CD8-positive, alpha-beta memory T cell (primary cell): Measurements from ENCODE around the gene MAPK11. TPM values are rescaled to one million over a fixed set of nuclear protein-coding genes. Genes with fewer than 3 reads are reported as not detected.
A peak's percentile ranks its signal among the peaks of the same experiment; 100 is the strongest.

ENCODE experiments used
- CTCF ChIA-PET: fragments of 350-600 bp; sonication (Branson Sonifier 250); formaldehyde crosslinking; loops from one replicate; lab custom pipeline; 2021; ENCODE audit warnings: antibody characterized with exemption; lab: Charles Lee
- POLR2A ChIA-PET: fragments of 350-600 bp; sonication (Branson Sonifier 250); formaldehyde crosslinking; loops from one replicate; lab custom pipeline; 2021; ENCODE audit warnings: antibody characterized with exemption; lab: Charles Lee
- DNase-seq, 5 donors: peaks; one replicate each; pipeline versions ENCODE4 v3.0.0 to v3.0.0-alpha.2; 2020 to 2022; ENCODE audit warnings: mixed read lengths in 1 of 5
- H3K27ac ChIP-seq: one replicate; pipeline ENCODE4 v1.7.0; 2013; ENCODE audit warnings: low read depth, mild to moderate bottlenecking, low read length, moderate library complexity
- H3K27me3 ChIP-seq: 2 replicates; pipeline ENCODE4 v1.7.0; 2013; ENCODE audit warnings: low read length, mild to moderate bottlenecking; ENCODE audit not compliant: insufficient read depth, poor library complexity, severe bottlenecking
- H3K36me3 ChIP-seq: 2 replicates; pipeline ENCODE4 v1.7.0; 2013; ENCODE audit warnings: mild to moderate bottlenecking, low read length, moderate library complexity; ENCODE audit not compliant: insufficient read depth
- H3K4me1 ChIP-seq: 2 replicates; pipeline ENCODE4 v1.7.0; 2013; ENCODE audit warnings: mild to moderate bottlenecking, low read length, moderate library complexity; ENCODE audit not compliant: insufficient read depth
- H3K4me3 ChIP-seq: 2 replicates; pipeline ENCODE4 v1.7.0; 2013; ENCODE audit warnings: mild to moderate bottlenecking, low read length
- H3K9me3 ChIP-seq: 2 replicates; pipeline ENCODE4 v1.7.0; 2013; ENCODE audit warnings: mild to moderate bottlenecking, low read length
- H3K27ac Mint-ChIP-seq, 8 donors: one replicate each; pipeline ENCODE4 v1.8.0; 2020 to 2021; ENCODE audit warnings: mixed read lengths in 8 of 8, mild to moderate bottlenecking in 6 of 8, inconsistent platforms in 3 of 8, moderate library complexity in 3 of 8
- H3K27me3 Mint-ChIP-seq, 2 donors: one replicate each; pipeline ENCODE4 v1.8.0; 2020 to 2021; ENCODE audit warnings: mixed read lengths in 2 of 2, mild to moderate bottlenecking in 1 of 2, moderate library complexity in 1 of 2
- H3K36me3 Mint-ChIP-seq, 3 donors: one replicate each; pipeline ENCODE4 v1.8.0; 2020 to 2021; ENCODE audit warnings: mixed read lengths in 3 of 3, inconsistent platforms in 1 of 3, mild to moderate bottlenecking in 1 of 3
- H3K4me1 Mint-ChIP-seq, 3 donors: one replicate each; pipeline ENCODE4 v1.8.0; 2020 to 2021; ENCODE audit warnings: mixed read lengths in 3 of 3, inconsistent platforms in 1 of 3, mild to moderate bottlenecking in 1 of 3
- H3K4me3 Mint-ChIP-seq, 7 donors: one replicate each; pipeline ENCODE4 v1.8.0; 2020 to 2021; ENCODE audit warnings: mixed read lengths in 7 of 7, mild to moderate bottlenecking in 6 of 7, moderate library complexity in 4 of 7, inconsistent platforms in 2 of 7
- H3K9me3 Mint-ChIP-seq, 5 donors: one replicate each; pipeline ENCODE4 v1.8.0; 2020 to 2022; ENCODE audit warnings: mixed read lengths in 5 of 5, mild to moderate bottlenecking in 3 of 5, moderate library complexity in 2 of 5, inconsistent platforms in 1 of 5
- polyA plus RNA-seq: library from polyadenylated mRNA; unstranded; fragments of 300-500 nt; fragmentation: Illumina TruSeq; gene quantifications from one replicate; pipeline ENCODE4 v1.2.3, GENCODE V29; 2021
- total RNA-seq, 2 experiments: library from RNA; stranded (reverse); gene quantifications; one replicate each; pipeline ENCODE4 v1.2.3, GENCODE V29; 2021

MAPK11 gene
- total and polyA plus RNA-seq, 3 experiments from 2014 or later: 0.28 to 13.2 (median 12.8) TPM

- H3K4me3 Mint-ChIP-seq: no peak overlapping the region
- Histone ChIP-seq H3K9me3 (no peaks in the 10 kb centered on the region), H3K4me3 (no peak overlapping the region), H3K27me3 (peaks cover under 1% of the 10 kb centered on the region), H3K27ac (no peak overlapping the region), H3K4me1 (no peaks in the 10 kb centered on the region), H3K36me3 (no peaks in the 10 kb centered on the region)
- DNase-seq: no peak
- H3K27ac Mint-ChIP-seq: peak overlapping the region in 1 of 8 donors; percentile 42
- H3K27me3 Mint-ChIP-seq: peaks cover 3 to 13% of the 10 kb centered on the region in 2 donors
- POLR2A ChIA-PET: no interaction called here
- CTCF ChIA-PET: interaction anchor here (1.6 kb wide), 1 partner anchor 69 kb away, joined by 5 read pairs; no protein-coding TSS in a partner anchor
- H3K36me3 Mint-ChIP-seq: no peaks in the 10 kb centered on the region
- no peaks in the 10 kb centered on the region for H3K9me3 Mint-ChIP-seq
- H3K4me1 Mint-ChIP-seq: peaks cover 0 to 10% (median 2%) of the 10 kb centered on the region in 3 donors
These were observed 13.1 kb downstream of the MAPK11 start for GRCh38 chr22:50257041-50257440.

DNA sequence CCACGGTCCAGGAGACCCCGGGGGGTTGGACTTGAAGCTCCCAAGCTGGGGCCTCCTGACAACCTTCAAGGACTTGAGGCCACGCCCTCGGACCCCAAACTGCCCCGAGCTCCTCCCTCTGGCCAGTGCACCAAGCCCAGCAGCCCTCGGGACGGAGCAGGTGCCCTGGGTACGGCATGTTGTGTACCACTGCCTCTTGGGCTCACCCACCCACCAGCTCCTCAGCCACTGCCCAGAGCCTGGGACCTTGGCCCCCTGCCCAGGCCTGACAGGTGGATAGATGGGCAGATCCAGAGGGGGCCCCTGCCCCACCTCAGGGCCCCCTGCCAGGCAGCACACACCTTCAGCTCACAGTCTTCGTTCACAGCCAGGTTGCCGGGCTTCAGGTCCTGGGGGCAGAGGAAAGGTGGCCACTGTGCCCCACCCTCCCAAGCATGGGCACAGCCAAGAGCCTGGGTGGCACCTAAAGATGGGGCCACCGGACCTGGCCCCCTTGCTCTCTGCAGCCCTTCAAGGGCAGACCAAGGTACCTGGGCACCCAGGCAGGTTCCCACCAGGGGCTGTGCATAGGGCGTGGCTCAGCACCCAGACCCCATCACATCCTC is 13.8 kb downstream of the MAPK11 start:
- Mint-ChIP-seq H3K9me3 (no peaks in the 10 kb centered on the region), H3K4me3 (no peak overlapping the region), H3K36me3 (no peaks in the 10 kb centered on the region), H3K27ac (no peak overlapping the region), H3K4me1 (peaks cover 0 to 14% (median 0%) of the 10 kb centered on the region in 3 donors), H3K27me3 (peaks cover 3 to 11% of the 10 kb centered on the region in 2 donors)
- CTCF ChIA-PET: interaction anchor here (1.6 kb wide), 1 partner anchor 70 kb away, joined by 5 read pairs; no protein-coding TSS in a partner anchor
- Histone ChIP-seq H3K9me3 (no peaks in the 10 kb centered on the region), H3K4me3 (no peak overlapping the region), H3K27me3 (no peaks in the 10 kb centered on the region), H3K4me1 (no peaks in the 10 kb centered on the region), H3K36me3 (no peaks in the 10 kb centered on the region), H3K27ac (no peak overlapping the region)
- POLR2A ChIA-PET: no interaction called here
- no peak for DNase-seq

- no peaks in the 10 kb centered on the region for H3K4me1 ChIP-seq
- ChIA-PET POLR2A (no interaction called here), CTCF (interaction anchor here (1.6 kb wide), 1 partner anchor 70 kb away, joined by 5 read pairs; no protein-coding TSS in a partner anchor)
- no peaks in the 10 kb centered on the region for H3K36me3 ChIP-seq
- no peaks in the 10 kb centered on the region for H3K9me3 Mint-ChIP-seq
- no peak overlapping the region for H3K27ac Mint-ChIP-seq
- H3K27me3 Mint-ChIP-seq: peaks cover 3 to 11% of the 10 kb centered on the region in 2 donors
- no peak overlapping the region for H3K27ac ChIP-seq
- H3K9me3 ChIP-seq: no peaks in the 10 kb centered on the region
- DNase-seq: no peak
- no peak overlapping the region for H3K4me3 ChIP-seq
- peaks cover 0 to 15% (median 2%) of the 10 kb centered on the region in 3 donors for H3K4me1 Mint-ChIP-seq
- no peaks in the 10 kb centered on the region for H3K27me3 ChIP-seq
- peaks cover 0 to 2% (median 0%) of the 10 kb centered on the region in 3 donors for H3K36me3 Mint-ChIP-seq
- H3K4me3 Mint-ChIP-seq: no peak overlapping the region
These were observed 14.6 kb downstream of the MAPK11 start for GRCh38 chr22:50255607-50256006.

- peaks cover 4% of the 10 kb centered on the region for H3K4me1 ChIP-seq
- H3K27ac ChIP-seq: no peak overlapping the region
- no peak overlapping the region for H3K27ac Mint-ChIP-seq
- H3K36me3 ChIP-seq: no peaks in the 10 kb centered on the region
- ChIA-PET CTCF (interaction anchor here (1.6 kb wide), 1 partner anchor 71 kb away, joined by 5 read pairs; no protein-coding TSS in a partner anchor), POLR2A (no interaction called here)
- peaks cover 4 to 17% (median 5%) of the 10 kb centered on the region in 3 donors for H3K4me1 Mint-ChIP-seq
- H3K9me3 Mint-ChIP-seq: no peaks in the 10 kb centered on the region
- DNase-seq: no peak
- no peak overlapping the region for H3K4me3 Mint-ChIP-seq
- H3K27me3 Mint-ChIP-seq: peaks cover 3 to 11% of the 10 kb centered on the region in 2 donors
- peaks cover 0 to 2% (median 0%) of the 10 kb centered on the region in 3 donors for H3K36me3 Mint-ChIP-seq
- H3K27me3 ChIP-seq: no peaks in the 10 kb centered on the region
- no peak overlapping the region for H3K4me3 ChIP-seq
- H3K9me3 ChIP-seq: no peaks in the 10 kb centered on the region
These were observed 15.1 kb downstream of the MAPK11 start for GRCh38 chr22:50255099-50255498.

DNA sequence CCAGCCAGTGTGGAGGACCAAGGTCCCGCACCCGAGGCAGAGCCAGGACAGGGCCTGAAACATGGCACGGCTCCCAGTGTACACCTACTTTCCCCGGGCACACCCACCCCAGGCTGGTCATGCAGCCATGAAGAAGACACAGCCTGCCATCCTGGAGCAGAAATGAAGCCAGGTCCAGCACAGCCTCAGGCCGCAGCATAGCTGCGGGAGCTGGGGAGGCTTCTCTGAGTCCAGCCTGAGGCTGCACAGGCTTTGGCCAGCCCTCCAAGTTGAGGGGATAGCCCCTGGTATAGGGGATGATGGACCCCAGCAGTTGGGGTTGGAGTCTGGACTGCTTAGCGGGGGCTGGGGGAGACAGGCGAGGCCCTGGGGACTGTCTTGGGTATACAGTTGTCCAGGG is 16.2 kb downstream of the MAPK11 start:
- Histone ChIP-seq H3K9me3 (no peaks in the 10 kb centered on the region), H3K27me3 (no peaks in the 10 kb centered on the region), H3K27ac (no peak overlapping the region), H3K4me3 (no peak overlapping the region), H3K36me3 (no peaks in the 10 kb centered on the region), H3K4me1 (peaks cover 14% of the 10 kb centered on the region)
- ChIA-PET POLR2A (no interaction called here), CTCF (no interaction called here)
- no peak overlapping the region for H3K27ac Mint-ChIP-seq
- H3K9me3 Mint-ChIP-seq: no peaks in the 10 kb centered on the region
- no peak for DNase-seq
- H3K4me3 Mint-ChIP-seq: no peak overlapping the region
- peaks cover 1 to 7% of the 10 kb centered on the region in 2 donors for H3K27me3 Mint-ChIP-seq
- H3K4me1 Mint-ChIP-seq: peaks cover 4 to 23% (median 6%) of the 10 kb centered on the region in 3 donors
- H3K36me3 Mint-ChIP-seq: peaks cover 0 to 2% (median 0%) of the 10 kb centered on the region in 3 donors

- Mint-ChIP-seq H3K27me3 (peaks cover 1 to 4% of the 10 kb centered on the region in 2 donors), H3K9me3 (no peaks in the 10 kb centered on the region), H3K27ac (peak overlapping the region in 2 of 8 donors; percentile 23 to 81), H3K36me3 (peaks cover 0 to 2% (median 0%) of the 10 kb centered on the region in 3 donors), H3K4me1 (peaks cover 4 to 24% (median 6%) of the 10 kb centered on the region in 3 donors), H3K4me3 (peak overlapping the region in 1 of 7 donors; percentile 5)
- H3K27ac ChIP-seq: no peak overlapping the region
- POLR2A ChIA-PET: no interaction called here
- no peak overlapping the region for H3K4me3 ChIP-seq
- peaks cover 14% of the 10 kb centered on the region for H3K4me1 ChIP-seq
- DNase-seq: no peak
- no peaks in the 10 kb centered on the region for H3K27me3 ChIP-seq
- no peaks in the 10 kb centered on the region for H3K36me3 ChIP-seq
- CTCF ChIA-PET: interaction anchor here (0.6 to 3.9 kb wide), 9 partner anchors 11 to 368 kb away, joined by 3 to 33 read pairs (median 7); partner anchors contain the start of genes DENND6B and MAPK11
- H3K9me3 ChIP-seq: no peaks in the 10 kb centered on the region
These were observed 16.9 kb downstream of the MAPK11 start for GRCh38 chr22:50253046-50253915.

- DNase-seq: peak; percentile 54 to 83 (median 63)
These were observed 17.8 kb downstream of the MAPK11 start for GRCh38 chr22:50252082-50253045.

More at GRCh38 chr22:50252082-50253045, 17.8 kb downstream of the MAPK11 start:
- no peaks in the 10 kb centered on the region for H3K9me3 Mint-ChIP-seq
- Histone ChIP-seq H3K9me3 (no peaks in the 10 kb centered on the region), H3K27me3 (no peaks in the 10 kb centered on the region), H3K36me3 (no peaks in the 10 kb centered on the region), H3K4me1 (peaks cover 23% of the 10 kb centered on the region), H3K4me3 (no peak overlapping the region), H3K27ac (no peak overlapping the region)
- peak overlapping the region in 7 of 8 donors; percentile 19 to 81 (median 52) for H3K27ac Mint-ChIP-seq
- CTCF ChIA-PET: interaction anchor here (0.6 to 3.9 kb wide), 19 partner anchors 9 to 369 kb away, joined by 3 to 33 read pairs (median 5); partner anchors contain the start of genes DENND6B and MAPK11
- peaks cover 0 to 8% (median under 1%) of the 10 kb centered on the region in 3 donors for H3K36me3 Mint-ChIP-seq
- H3K4me1 Mint-ChIP-seq: peaks cover 7 to 33% (median 8%) of the 10 kb centered on the region in 3 donors
- peaks cover 1 to 2% of the 10 kb centered on the region in 2 donors for H3K27me3 Mint-ChIP-seq
- POLR2A ChIA-PET: interaction anchor here (2.2 kb wide), 1 partner anchor 75 kb away, joined by 7 read pairs; the partner anchor contains the start of gene DENND6B
- peak overlapping the region in 6 of 7 donors; percentile 34 to 73 (median 60) for H3K4me3 Mint-ChIP-seq
